ENCODE measurements around the gene PRR20G. TPM values are rescaled to one million over a fixed set of nuclear protein-coding genes. Genes with fewer than 3 reads are reported as not detected.

PRR20G gene
- total and polyA plus RNA-seq, 2 donors: not detected

GRCh38 chr3:127254730-127255129, 33.1 kb downstream of the PRR20G start:
- H3K4me1 ChIP-seq (ENCODE audit: insufficient read depth): no peaks in the 10 kb centered on the region
- WGBS: 76% methylated on average over 9 of the region's 9 CpGs
- no peak overlapping the region for H3K27ac ChIP-seq (ENCODE audit: low read depth)
- no peak for DNase-seq (ENCODE audit: extremely low spot score)
- H3K4me3 ChIP-seq (ENCODE audit: low read depth, low read length): no peak overlapping the region
- H3K36me3 ChIP-seq (ENCODE audit: insufficient read depth): no peaks in the 10 kb centered on the region

DNA sequence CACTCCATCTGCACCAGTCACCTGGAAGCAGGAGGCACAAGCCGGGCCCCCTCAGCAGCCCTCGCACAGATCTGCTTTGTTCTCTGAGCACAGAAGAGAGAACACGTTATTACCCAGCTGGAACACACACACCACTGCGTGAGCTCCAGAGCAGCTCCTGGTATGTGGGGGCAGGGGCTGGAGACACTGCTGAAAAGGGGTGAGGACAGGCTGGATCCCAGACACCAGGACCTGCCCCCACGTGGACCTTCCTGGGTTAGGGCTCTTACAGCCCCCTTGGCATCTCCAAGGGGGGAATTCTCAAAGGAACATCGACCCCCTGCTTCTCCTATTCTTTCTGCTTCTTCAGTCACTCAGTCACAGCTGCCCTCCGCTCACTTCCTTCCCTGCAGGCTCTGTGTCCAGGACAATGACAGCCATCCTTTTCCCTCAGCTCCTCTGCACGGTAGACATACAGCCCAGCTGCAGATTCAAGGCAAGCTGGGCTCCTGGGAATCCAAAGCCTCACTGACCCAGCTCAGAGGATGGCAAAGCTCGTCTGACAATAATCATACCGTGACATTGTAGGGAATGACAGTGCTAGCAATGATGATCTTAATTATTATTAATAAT, 33.7 kb downstream of the PRR20G start:
- DNase-seq (ENCODE audit: extremely low spot score): no peak
- Histone ChIP-seq H3K4me3 (ENCODE audit: low read depth, low read length) (no peak overlapping the region), H3K27ac (ENCODE audit: low read depth) (no peak overlapping the region), H3K4me1 (ENCODE audit: insufficient read depth) (no peaks in the 10 kb centered on the region), H3K36me3 (ENCODE audit: insufficient read depth) (no peaks in the 10 kb centered on the region)
- WGBS: 58% methylated on average over 10 of the region's 10 CpGs

DNA sequence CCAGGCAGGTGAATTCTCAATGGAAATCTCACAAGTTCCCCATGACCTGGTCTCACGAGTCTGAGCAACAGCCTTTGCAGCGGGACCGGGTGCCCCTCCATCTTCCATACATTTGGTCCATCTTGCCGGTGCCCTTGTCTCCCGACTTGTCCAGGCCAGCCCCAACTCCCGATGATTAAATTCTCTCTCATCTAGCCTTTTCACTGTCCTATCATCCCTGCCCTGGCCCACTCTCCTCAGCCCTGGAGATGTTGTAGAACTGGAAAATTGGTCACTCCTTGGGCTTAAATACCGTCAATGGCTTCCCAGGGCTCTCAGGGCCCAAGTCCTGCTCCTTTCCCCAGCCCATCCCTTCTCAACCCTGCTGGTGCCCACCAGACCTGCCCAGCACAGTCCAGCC, 34.4 kb downstream of the PRR20G start:
- H3K27ac ChIP-seq (ENCODE audit: low read depth): no peak overlapping the region
- WGBS: 90% methylated on average over 7 of the region's 7 CpGs
- no peaks in the 10 kb centered on the region for H3K36me3 ChIP-seq (ENCODE audit: insufficient read depth)
- H3K4me1 ChIP-seq (ENCODE audit: insufficient read depth): no peaks in the 10 kb centered on the region
- H3K4me3 ChIP-seq (ENCODE audit: low read depth, low read length): no peak overlapping the region
- no peak for DNase-seq (ENCODE audit: extremely low spot score)

GRCh38 chr3:127252446-127252845, 35.4 kb downstream of the PRR20G start:
- DNase-seq (ENCODE audit: extremely low spot score): no peak
- Histone ChIP-seq H3K27ac (ENCODE audit: low read depth) (no peak overlapping the region), H3K36me3 (ENCODE audit: insufficient read depth) (no peaks in the 10 kb centered on the region), H3K4me3 (ENCODE audit: low read depth, low read length) (no peak overlapping the region), H3K4me1 (ENCODE audit: insufficient read depth) (no peaks in the 10 kb centered on the region)
- WGBS: 40% methylated on average over 2 of the region's 2 CpGs

DNA sequence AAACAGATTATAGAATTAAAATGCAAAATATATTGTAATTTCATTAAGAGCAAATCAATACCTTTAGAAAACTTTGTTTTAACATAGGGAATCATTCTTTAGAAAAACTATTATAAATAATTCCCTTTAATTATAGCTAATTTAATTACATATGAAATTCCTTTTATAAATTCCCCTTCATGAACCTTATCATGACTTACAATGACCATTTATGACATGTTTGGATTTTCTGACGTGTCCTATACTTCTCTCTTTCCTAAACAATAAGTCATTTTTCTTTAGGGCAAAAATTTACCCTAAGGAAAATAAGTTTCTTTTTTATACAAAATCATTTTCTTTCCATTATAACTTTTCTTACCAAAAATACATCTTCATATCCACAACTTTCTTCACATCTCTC, 37.8 kb downstream of the PRR20G start:
- Histone ChIP-seq H3K27ac (ENCODE audit: low read depth) (no peak overlapping the region), H3K4me1 (ENCODE audit: insufficient read depth) (no peaks in the 10 kb centered on the region), H3K4me3 (ENCODE audit: low read depth, low read length) (no peak overlapping the region), H3K36me3 (ENCODE audit: insufficient read depth) (no peaks in the 10 kb centered on the region)
- DNase-seq (ENCODE audit: extremely low spot score): no peak
- WGBS: 26% methylated on average over 1 of the region's 1 CpG

DNA sequence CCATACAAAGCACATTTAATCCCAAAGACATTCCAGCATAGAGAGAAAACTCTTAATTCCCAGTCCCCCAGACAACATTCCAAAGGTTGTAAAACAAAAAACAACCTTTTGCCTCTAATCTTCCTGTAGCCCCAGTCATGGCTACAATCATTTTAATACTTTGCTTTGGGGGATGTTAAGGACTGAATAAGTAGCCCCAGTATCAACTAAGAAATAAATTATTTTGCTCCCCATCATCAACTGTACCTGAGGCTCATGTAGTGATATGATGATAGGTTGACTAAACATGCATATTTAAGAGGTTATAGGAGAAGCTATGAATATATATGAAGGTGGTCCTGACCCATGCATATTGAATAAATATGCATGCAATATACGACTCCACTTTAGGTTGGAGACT, 40.6 kb downstream of the PRR20G start:
- no peak overlapping the region for H3K27ac ChIP-seq (ENCODE audit: low read depth)
- H3K4me3 ChIP-seq (ENCODE audit: low read depth, low read length): no peak overlapping the region
- H3K36me3 ChIP-seq (ENCODE audit: insufficient read depth): no peaks in the 10 kb centered on the region
- WGBS: 66% methylated on average over 1 of the region's 1 CpG
- H3K4me1 ChIP-seq (ENCODE audit: insufficient read depth): no peaks in the 10 kb centered on the region
- DNase-seq (ENCODE audit: extremely low spot score): no peak

DNA sequence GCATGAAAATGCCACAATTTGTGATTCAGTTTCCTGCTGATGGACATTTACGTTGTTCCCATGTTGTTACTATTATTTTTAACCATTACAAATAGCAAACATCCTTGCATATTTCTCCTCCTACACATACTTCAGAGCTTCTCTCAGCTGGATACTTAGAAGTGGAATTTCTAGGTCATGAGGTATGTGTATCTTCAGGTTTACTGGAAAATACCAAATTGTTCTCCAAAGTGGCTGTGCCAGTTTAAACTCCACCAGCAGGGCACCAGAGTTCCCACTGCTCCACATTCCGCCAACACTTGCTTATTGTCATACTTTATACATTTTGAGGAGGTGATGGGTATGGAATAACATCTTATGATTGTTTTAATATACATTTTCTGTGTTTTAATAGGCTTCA, 49.2 kb downstream of the PRR20G start:
- H3K36me3 ChIP-seq (ENCODE audit: insufficient read depth): no peaks in the 10 kb centered on the region
- no peak for DNase-seq (ENCODE audit: extremely low spot score)
- no peaks in the 10 kb centered on the region for H3K4me1 ChIP-seq (ENCODE audit: insufficient read depth)
- no peak overlapping the region for H3K27ac ChIP-seq (ENCODE audit: low read depth)
- H3K4me3 ChIP-seq (ENCODE audit: low read depth, low read length): no peak overlapping the region
- WGBS: 70% methylated on average over 2 of the region's 2 CpGs

- H3K4me1 ChIP-seq (ENCODE audit: insufficient read depth): no peaks in the 10 kb centered on the region
- H3K4me3 ChIP-seq (ENCODE audit: low read depth, low read length): no peak overlapping the region
- H3K36me3 ChIP-seq (ENCODE audit: insufficient read depth): no peaks in the 10 kb centered on the region
- no peak for DNase-seq (ENCODE audit: extremely low spot score)
- no peak overlapping the region for H3K27ac ChIP-seq (ENCODE audit: low read depth)
- WGBS: 8% methylated on average over 3 of the region's 3 CpGs
These were observed 50.0 kb downstream of the PRR20G start for GRCh38 chr3:127237835-127238234.

- DNase-seq (ENCODE audit: extremely low spot score): no peak
- no peaks in the 10 kb centered on the region for H3K4me1 ChIP-seq (ENCODE audit: insufficient read depth)
- no peak overlapping the region for H3K27ac ChIP-seq (ENCODE audit: low read depth)
- no peak overlapping the region for H3K4me3 ChIP-seq (ENCODE audit: low read depth, low read length)
- H3K36me3 ChIP-seq (ENCODE audit: insufficient read depth): no peaks in the 10 kb centered on the region
- WGBS: 68% methylated on average over 3 of the region's 3 CpGs
These were observed 52.1 kb downstream of the PRR20G start for GRCh38 chr3:127235706-127236105.

GRCh38 chr3:127234778-127235177, 53.1 kb downstream of the PRR20G start:
- no peaks in the 10 kb centered on the region for H3K36me3 ChIP-seq (ENCODE audit: insufficient read depth)
- H3K27ac ChIP-seq (ENCODE audit: low read depth): no peak overlapping the region
- no peak for DNase-seq (ENCODE audit: extremely low spot score)
- H3K4me3 ChIP-seq (ENCODE audit: low read depth, low read length): no peak overlapping the region
- H3K4me1 ChIP-seq (ENCODE audit: insufficient read depth): no peaks in the 10 kb centered on the region

Small RNA genes within 50 kb of the gene (small RNA-seq; reads per million reads assigned to genes)
- gene RNU6-1047P: not detected

Other genes with a start within 250 kb of the PRR20G start
- gene PRR23E, start 94.9 kb downstream of the PRR20G start, total RNA-seq: not detected
- not detected for gene PRR23E, start 94.9 kb downstream of the PRR20G start, polyA plus RNA-seq

Measured in urinary bladder (tissue), 4 donors.